SK-MEL-5 (cell line): ENCODE data around the gene CTTNBP2NL. TPM values are rescaled to one million over a fixed set of nuclear protein-coding genes. Genes with fewer than 3 reads are reported as not detected.
"Not testable (repeated sequence)": the region's sequence is repeated elsewhere in the genome, so short reads cannot be mapped to it uniquely, and the experiment has no call there.

Experiments used
- DNase-seq: peaks from one replicate; pipeline ENCODE4 v3.0.0-alpha.2; 2016; ENCODE audit warnings: low read depth, low spot score
- in situ Hi-C: cut with HindIII; loops from 2 replicates; pipeline ENCODE4 v1.10.0; 2016; ENCODE audit warnings: low sequenced_read_pairs, high pct_unique_total_duplicates, low pct_unique_long_range_greater_than_20kb
- total RNA-seq: library from RNA; depleted of rRNA; stranded (reverse); fragments of >200 nt; shearing (Covaris generic); gene quantifications from 2 replicates; pipeline ENCODE4 v1.2.3, GENCODE V29; 2014

CTTNBP2NL gene
- total RNA-seq, 1 experiment from 2014 or later, result 2.8 TPM

- in situ Hi-C loops, result no loop called here
- no peak for DNase-seq
Observed at GRCh38 chr1:112402682-112403643, 6.9 kb downstream of the CTTNBP2NL start.

DNA sequence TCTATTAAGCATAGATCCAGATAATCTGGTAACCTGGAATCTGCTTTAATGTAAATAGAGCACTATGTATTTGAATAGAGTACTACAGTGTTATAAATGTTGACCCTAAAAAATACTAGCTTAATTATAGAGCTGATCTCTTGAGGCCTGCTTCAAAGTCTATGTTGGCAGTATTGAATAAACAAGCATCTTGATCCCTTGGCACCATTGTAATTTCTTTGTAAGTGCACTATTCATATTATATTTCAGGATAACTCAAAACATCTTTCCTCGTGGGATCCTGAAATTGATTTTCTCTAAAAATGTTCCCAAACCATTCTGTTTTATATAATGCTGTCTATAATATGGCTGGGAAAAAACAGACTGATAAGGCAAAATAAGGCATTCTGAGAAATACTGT lies 10.8 kb downstream of the CTTNBP2NL start:
- DNase-seq, result no peak
- in situ Hi-C loops, result no loop called here

GRCh38 chr1:112409414-112409813 lies 13.4 kb downstream of the CTTNBP2NL start:
- no peak for DNase-seq
- in situ Hi-C loops, result no loop called here

- in situ Hi-C loops, result no loop called here
Observed at GRCh38 chr1:112410673-112411072, 14.7 kb downstream of the CTTNBP2NL start.

DNA sequence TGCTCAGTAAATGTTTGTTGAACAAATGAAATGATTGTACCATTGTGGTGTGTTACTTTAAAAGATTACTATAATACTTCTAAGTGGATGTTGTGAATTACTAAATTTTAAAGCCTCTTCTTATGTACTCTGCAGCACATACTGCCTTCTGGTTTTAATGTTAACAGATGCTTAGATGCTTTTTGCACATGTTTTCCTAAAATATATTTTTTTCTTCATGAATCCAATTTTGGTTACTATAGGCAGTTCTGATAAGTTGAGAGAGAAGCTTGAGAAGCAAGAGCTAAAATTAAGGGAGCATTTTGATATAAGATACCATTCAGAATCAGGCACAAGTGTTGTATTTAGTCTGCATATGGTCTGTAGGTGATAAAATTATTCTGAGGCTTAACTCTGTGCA lies 21.3 kb downstream of the CTTNBP2NL start:
- in situ Hi-C loops, result no loop called here
- no peak for DNase-seq

More at GRCh38 chr1:112410673-112411072, 14.7 kb downstream of the CTTNBP2NL start:
- DNase-seq, result no peak

GRCh38 chr1:112418099-112418892 lies 22.3 kb downstream of the CTTNBP2NL start:
- DNase-seq, result no peak
- in situ Hi-C loops, result no loop called here

- in situ Hi-C loops, result no loop called here
- no peak for DNase-seq
Observed at GRCh38 chr1:112423207-112423606, 27.2 kb downstream of the CTTNBP2NL start.

DNA sequence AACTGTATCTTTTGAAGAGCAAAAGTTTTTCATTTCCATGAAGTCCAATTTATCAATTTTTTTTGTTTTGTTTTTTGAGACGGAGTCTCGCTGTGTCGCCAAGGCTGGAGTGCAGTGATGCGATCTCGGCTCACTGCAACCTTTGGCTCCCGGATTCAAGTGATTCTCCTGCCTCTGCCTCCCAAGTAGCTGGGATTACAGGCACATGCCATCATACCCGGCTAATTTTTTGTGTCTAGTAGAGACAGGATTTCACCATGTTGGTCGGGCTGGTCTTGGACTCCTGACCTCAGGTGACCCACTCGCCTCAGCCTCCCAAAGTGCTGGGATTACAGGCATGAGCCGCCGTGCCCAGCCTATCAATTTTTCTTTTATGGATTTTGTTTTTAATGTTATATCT lies 27.7 kb downstream of the CTTNBP2NL start:
- DNase-seq, in situ Hi-C loops: not testable (repeated sequence)

- in situ Hi-C loops, result no loop called here
- no peak for DNase-seq
Observed at GRCh38 chr1:112429749-112430148, 33.7 kb downstream of the CTTNBP2NL start.

GRCh38 chr1:112431038-112431437 lies 35.0 kb downstream of the CTTNBP2NL start:
- in situ Hi-C loops, result no loop called here
- no peak for DNase-seq

GRCh38 chr1:112435448-112435847 lies 39.4 kb downstream of the CTTNBP2NL start:
- in situ Hi-C loops, result no loop called here
- DNase-seq, result no peak

GRCh38 chr1:112436384-112437156 lies 40.6 kb downstream of the CTTNBP2NL start:
- DNase-seq, result no peak
- in situ Hi-C loops, result no loop called here

- DNase-seq, in situ Hi-C loops: not testable (repeated sequence)
Observed at GRCh38 chr1:112438156-112438555, 42.1 kb downstream of the CTTNBP2NL start.

DNA sequence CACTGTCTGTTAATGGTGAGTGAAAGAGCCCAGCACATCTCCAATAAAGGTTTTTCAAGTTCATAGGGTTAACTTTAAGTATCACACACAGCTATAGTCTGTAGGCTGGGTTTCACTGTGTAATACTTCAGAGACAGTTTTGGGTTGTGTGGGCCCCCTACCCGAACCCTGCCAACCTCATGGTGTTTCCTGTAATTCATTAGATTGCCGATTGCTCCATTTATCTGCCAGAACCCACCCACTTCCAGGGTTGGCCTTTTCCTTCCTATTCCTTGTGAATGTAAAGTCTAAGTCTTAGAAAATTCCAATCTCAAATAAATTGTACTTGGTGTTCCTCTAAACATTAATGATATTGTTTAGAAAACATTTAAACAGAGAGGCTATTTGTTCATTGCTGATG lies 43.6 kb downstream of the CTTNBP2NL start:
- DNase-seq, result no peak
- in situ Hi-C loops, result no loop called here

- in situ Hi-C loops, result no loop called here
- no peak for DNase-seq
Observed at GRCh38 chr1:112440574-112440973, 44.6 kb downstream of the CTTNBP2NL start.

DNA sequence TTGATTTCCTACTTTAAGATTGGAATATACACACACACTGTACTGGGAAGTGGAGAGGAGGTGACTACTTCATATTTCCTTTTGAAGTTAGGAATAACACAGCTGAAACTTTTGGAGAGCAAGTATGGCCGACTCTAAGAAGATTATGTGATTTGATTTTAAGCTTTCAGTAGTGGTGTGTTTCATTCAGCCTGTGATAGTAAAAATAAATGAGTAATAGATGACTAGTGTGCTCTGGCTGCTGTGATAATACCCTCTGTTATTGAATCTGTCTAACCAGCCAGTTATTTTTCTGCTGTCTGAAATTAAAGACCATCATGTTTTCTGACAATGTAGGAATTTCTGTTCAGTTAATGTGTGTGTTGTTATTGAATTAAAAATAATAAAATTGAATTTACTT lies 48.3 kb downstream of the CTTNBP2NL start:
- no peak for DNase-seq
- in situ Hi-C loops, result no loop called here

GRCh38 chr1:112445596-112445995 lies 49.6 kb downstream of the CTTNBP2NL start:
- in situ Hi-C loops, result no loop called here
- DNase-seq, result no peak

- no peak for DNase-seq
- in situ Hi-C loops, result no loop called here
Observed at GRCh38 chr1:112446411-112446810, 50.4 kb downstream of the CTTNBP2NL start.
